Left lung (tissue), 10 donors: Measurements from ENCODE around the gene CNOT2. TPM values are rescaled to one million over a fixed set of nuclear protein-coding genes. Genes with fewer than 3 reads are reported as not detected.
"Not testable (repeated sequence)": the region's sequence is repeated elsewhere in the genome, so short reads cannot be mapped to it uniquely, and the experiment has no call there.

Experiments
- ATAC-seq: fragments of 200-7000 bp; cut with Tn5 transposase; one replicate; pipeline ENCODE4 v1.9.1; 2020; ENCODE audit warnings: moderate library complexity
- DNase-seq, 4 donors: peaks; one replicate each; pipeline ENCODE4 v3.0.0-alpha.2; 2013 to 2020
- H3K27ac ChIP-seq, 2 donors: fragments of 200-600 bp; sonication (generic) in 1 of 2; one replicate each; pipeline versions ENCODE4 v1.5.0 to v1.8.0; 2020 to 2021
- H3K27me3 ChIP-seq, 2 donors: fragments of 200-600 bp; sonication (generic) in 1 of 2; one replicate each; pipeline versions ENCODE4 v1.5.0 to v1.8.0; 2020 to 2021
- H3K36me3 ChIP-seq, 2 donors: fragments of 200-600 bp; sonication (generic) in 1 of 2; one replicate each; pipeline versions ENCODE4 v1.5.0 to v1.8.0; 2020 to 2021
- H3K4me1 ChIP-seq, 2 donors: fragments of 200-600 bp; one replicate each; pipeline ENCODE4 v1.8.0; 2021
- H3K4me3 ChIP-seq, 2 donors: fragments of 200-600 bp; sonication (generic) in 1 of 2; one replicate each; pipeline versions ENCODE4 v1.5.0 to v1.8.0; 2020 to 2021; ENCODE audit warnings: mild to moderate bottlenecking in 1 of 2
- H3K9me3 ChIP-seq, 2 donors: fragments of 200-600 bp; sonication (generic) in 1 of 2; one replicate each; pipeline versions ENCODE4 v1.5.0 to v1.8.0; 2020 to 2021
- intact Hi-C, 2 donors: fragments of 100-400 bp; cut with DNase I; formaldehyde crosslinking; loops; one replicate each; pipeline versions ENCODE4 v1.11.2 to v1.14.2; 2022
- polyA plus RNA-seq, 6 donors: library from polyadenylated mRNA; unstranded; fragments of 120-200 nt; gene quantifications; one replicate each; pipeline ENCODE4 v1.2.1, GENCODE V29; 2013; ENCODE audit not compliant: insufficient read length in 6 of 6
- total RNA-seq, 2 donors: library from RNA; stranded (reverse); fragmentation: NEBNext Ultra II Directional; extraction: Animal tissue kit (Norgen Biotek cat#: 25700); gene quantifications; one replicate each; pipeline ENCODE4 v1.2.1, GENCODE V29; 2021
- TF ChIP-seq, protein P1 (sequence below), 2 donors: fragments of 200-600 bp; sonication (generic) in 1 of 2; IDR thresholded peaks; one replicate each; pipeline versions ENCODE4 v1.5.0 to v1.8.0; 2021; ENCODE audit warnings: antibody characterized with exemption in 2 of 2
- donor health status: DM: no; HTN: yes; CAD: no.
- donor health status: DM: no; HTN: no; CAD: no.

CNOT2 gene
- total and polyA plus RNA-seq, 8 donors = 52.3 to 161 (median 135) TPM

DNA sequence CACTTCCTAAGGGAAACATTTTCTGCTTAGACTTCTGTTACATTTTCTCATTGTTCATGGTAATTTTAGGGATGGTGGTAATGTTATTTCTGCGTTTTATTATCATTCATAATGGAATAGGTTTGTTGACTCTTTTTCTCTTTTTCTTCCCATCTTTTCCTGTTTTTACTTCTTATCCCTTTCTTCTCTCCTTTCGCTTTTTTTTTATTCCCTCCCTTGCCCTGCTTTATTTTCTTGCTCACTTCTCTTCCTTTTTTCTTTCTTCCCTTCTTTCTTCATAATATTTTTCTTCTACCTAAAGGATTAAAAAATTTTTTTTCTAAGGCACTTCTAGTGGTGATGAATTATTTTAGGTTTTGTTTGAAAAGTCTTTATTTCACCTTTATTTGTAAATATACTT is 45.6 kb downstream of the CNOT2 start:
- Histone ChIP-seq H3K36me3 (peaks cover 0 to 12% of the 10 kb centered on the region in 2 donors), H3K4me3 (no peak overlapping the region), H3K27me3 (no peaks in the 10 kb centered on the region), H3K9me3 (no peaks in the 10 kb centered on the region), H3K4me1 (peaks cover 5 to 11% of the 10 kb centered on the region in 2 donors), H3K27ac (no peak overlapping the region)
- ATAC-seq = no peak
- intact Hi-C loops = no loop called here
- TF ChIP-seq, protein P1, sequence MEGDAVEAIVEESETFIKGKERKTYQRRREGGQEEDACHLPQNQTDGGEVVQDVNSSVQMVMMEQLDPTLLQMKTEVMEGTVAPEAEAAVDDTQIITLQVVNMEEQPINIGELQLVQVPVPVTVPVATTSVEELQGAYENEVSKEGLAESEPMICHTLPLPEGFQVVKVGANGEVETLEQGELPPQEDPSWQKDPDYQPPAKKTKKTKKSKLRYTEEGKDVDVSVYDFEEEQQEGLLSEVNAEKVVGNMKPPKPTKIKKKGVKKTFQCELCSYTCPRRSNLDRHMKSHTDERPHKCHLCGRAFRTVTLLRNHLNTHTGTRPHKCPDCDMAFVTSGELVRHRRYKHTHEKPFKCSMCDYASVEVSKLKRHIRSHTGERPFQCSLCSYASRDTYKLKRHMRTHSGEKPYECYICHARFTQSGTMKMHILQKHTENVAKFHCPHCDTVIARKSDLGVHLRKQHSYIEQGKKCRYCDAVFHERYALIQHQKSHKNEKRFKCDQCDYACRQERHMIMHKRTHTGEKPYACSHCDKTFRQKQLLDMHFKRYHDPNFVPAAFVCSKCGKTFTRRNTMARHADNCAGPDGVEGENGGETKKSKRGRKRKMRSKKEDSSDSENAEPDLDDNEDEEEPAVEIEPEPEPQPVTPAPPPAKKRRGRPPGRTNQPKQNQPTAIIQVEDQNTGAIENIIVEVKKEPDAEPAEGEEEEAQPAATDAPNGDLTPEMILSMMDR (IDR thresholded peaks at IDR 0.05) = no peak
- no peak for DNase-seq

DNA sequence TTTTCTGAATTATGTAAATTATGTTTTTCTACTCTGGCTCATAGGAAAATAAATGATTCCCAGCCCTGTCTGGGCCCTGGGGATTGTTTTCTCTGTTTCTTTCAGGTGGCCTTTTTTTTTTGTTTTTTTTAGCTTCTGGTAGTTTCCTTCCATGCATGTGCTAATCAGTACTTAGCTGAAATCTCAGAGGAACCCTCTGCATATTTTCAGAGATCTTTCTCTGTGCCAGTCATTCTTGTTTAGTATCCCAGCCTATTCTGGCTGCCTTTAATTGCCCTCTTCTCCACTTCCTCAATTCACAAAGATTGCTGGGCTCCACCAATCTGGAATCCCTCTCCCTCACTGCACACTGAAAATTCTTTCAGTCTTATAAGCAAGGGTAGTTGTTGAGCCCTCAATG is 46.9 kb downstream of the CNOT2 start:
- no peak overlapping the region for H3K27ac ChIP-seq
- intact Hi-C loops = no loop called here
- TF ChIP-seq, protein P1 (IDR thresholded peaks at IDR 0.05) = no peak
- peak; percentile 29 for ATAC-seq
- no peaks in the 10 kb centered on the region for H3K27me3 ChIP-seq
- DNase-seq = no peak
- no peaks in the 10 kb centered on the region for H3K9me3 ChIP-seq
- H3K4me3 ChIP-seq = no peak overlapping the region
- H3K4me1 ChIP-seq = peaks cover 5 to 11% of the 10 kb centered on the region in 2 donors
- peaks cover 0 to 12% of the 10 kb centered on the region in 2 donors for H3K36me3 ChIP-seq

DNA sequence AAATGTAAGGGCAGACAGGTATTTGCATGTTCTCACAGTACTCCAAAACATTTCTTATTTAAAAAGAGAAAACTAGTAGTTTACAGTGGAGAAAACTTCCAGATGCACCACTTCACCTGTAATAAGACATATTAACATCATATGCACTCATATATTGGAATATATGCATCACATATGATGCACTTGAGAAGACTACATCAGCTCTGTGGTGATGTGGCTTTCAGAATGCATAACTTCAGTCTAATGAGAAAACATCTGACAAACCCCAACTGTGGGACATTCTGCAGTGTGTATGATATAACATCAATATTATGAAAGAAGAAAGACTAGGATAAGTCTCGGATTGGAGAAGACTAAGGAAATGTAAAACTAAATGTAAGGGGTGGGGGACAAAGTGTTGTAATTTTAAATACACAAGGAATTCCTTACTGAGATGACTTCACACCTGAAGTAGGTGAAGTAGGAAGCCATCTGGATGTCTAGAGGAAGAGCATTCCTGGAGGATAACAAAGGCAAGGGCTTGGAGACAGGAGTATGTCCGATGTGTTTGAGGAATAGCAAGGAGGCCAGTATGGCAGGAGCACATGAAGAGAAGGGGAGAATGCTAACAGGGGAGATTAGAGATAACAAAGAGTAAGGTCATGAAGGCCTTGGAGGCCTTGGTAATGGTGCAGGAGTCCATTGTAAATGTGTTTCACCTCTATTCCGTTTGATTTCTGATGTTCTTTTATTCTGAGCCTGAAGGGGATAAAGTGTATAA is 49.0 kb downstream of the CNOT2 start:
- TF ChIP-seq, protein P1 (IDR thresholded peaks at IDR 0.05) = no peak
- Histone ChIP-seq H3K27me3 (no peaks in the 10 kb centered on the region), H3K4me3 (no peak overlapping the region), H3K27ac (no peak overlapping the region), H3K36me3 (no peaks in the 10 kb centered on the region), H3K9me3 (no peaks in the 10 kb centered on the region), H3K4me1 (peaks cover 5 to 11% of the 10 kb centered on the region in 2 donors)
- ATAC-seq = no peak
- intact Hi-C loops = no loop called here
- DNase-seq = no peak

DNA sequence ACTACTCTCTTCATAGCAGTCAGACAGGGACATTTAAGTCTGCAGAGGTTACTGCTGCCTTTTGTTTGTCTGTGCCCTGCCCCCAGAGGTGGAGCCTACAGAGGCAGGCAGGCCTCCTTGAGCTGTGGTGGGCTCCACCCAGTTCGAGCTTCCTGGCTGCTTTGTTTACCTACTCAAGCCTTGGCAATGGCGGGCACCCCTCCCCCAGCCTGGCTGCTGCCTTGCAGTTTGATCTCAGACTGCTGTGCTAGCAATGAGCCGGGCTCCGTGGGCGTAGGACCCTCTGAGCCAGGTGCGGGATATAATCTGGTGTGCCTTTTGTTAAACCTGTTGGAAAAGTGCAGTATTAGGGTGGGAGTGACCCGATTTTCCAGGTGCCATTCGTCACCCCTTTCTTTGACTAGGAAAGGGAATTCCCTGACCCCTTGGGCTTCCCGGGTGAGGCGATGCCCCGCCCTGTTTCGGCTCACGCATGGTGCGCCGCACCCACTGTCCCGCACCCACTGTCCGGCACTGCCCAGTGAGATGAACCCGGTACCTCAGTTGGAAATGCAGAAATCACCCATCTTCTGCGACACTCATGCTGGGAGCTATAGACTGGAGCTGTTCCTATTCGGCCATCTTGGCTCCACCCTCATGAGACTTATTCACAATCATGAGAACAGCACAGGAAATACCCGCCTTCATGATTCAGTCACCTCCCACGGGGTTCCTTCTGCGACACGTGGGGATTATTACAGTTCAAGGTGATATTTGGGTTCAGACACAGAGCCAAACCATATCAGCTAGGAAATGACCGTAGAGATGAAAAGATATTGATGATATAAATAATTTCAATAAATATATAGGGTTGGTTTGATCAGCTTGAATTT is 61.7 kb downstream of the CNOT2 start:
- H3K4me3 ChIP-seq, ATAC-seq, H3K36me3 ChIP-seq, H3K9me3 ChIP-seq, H3K4me1 ChIP-seq, H3K27me3 ChIP-seq, intact Hi-C loops, H3K27ac ChIP-seq: not testable (repeated sequence)
- peak in 1 of 4 donors; percentile 56 for DNase-seq

DNA sequence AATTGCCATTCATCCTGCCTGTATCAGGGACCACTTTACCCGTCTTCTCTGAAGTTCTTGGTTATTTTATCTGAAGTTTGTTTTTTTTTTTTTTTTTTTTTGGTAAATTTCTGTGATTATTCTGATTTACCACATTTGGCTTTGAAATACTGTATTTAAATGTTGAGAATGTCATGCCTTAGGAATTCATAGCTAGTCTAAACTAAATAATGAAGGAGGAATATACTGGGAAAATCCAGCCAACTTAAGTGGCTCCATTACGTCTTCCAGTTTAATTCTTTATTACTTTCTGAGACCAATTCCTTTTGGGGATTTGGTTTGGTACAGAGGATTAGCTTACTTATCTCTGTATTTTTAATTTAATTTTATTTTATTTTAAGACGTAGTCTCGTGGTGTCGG is 62.6 kb downstream of the CNOT2 start:
- no peaks in the 10 kb centered on the region for H3K9me3 ChIP-seq
- ATAC-seq (no peak), DNase-seq (no peak)
- no peaks in the 10 kb centered on the region for H3K4me1 ChIP-seq
- no peaks in the 10 kb centered on the region for H3K36me3 ChIP-seq
- TF ChIP-seq, protein P1 (IDR thresholded peaks at IDR 0.05) = no peak
- H3K27me3 ChIP-seq = no peaks in the 10 kb centered on the region
- intact Hi-C loops = no loop called here
- H3K4me3 ChIP-seq = no peak overlapping the region
- no peak overlapping the region for H3K27ac ChIP-seq
